MM.1S (cell line): ENCODE results near the gene MARCHF6.

Experiments
- CTCF ChIP-seq: fragments of 300-600 bp; sonication (generic); IDR thresholded peaks from 2 replicates; pipeline ENCODE4 v1.5.1; 2016; ENCODE audit warnings: antibody characterized with exemption, low read length, mixed read lengths
- EZH2 ChIP-seq: fragments of 300-600 bp; sonication (generic); optimal IDR thresholded peaks from 2 replicates; pipeline ENCODE3; 2017; ENCODE audit warnings: low read depth, mild to moderate bottlenecking, antibody characterized with exemption, low read length, mixed read lengths
- EZH2phosphoT487 ChIP-seq: fragments of 300-600 bp; sonication (generic); IDR thresholded peaks from 2 replicates; pipeline ENCODE4 v1.6.1; 2018; ENCODE audit warnings: antibody characterized with exemption, low read length

- no peak for TF ChIP-seq CTCF
- TF ChIP-seq EZH2phosphoT487 = no peak
- TF ChIP-seq EZH2 = no peak
These were observed 24.1 kb upstream of the MARCHF6 start for GRCh38 chr5:10329446-10329819.
